Islet precursor cell (in vitro differentiated cells): ENCODE results near the gene EIF1AD.
A peak's percentile ranks its signal among the peaks of the same experiment; 100 is the strongest.

Source experiments
- DNase-seq: peaks from one replicate; pipeline ENCODE4 v3.0.0-alpha.2; 2018

EIF1AD gene

GRCh38 chr11:66002648-66003225 lies 780 bp upstream of the EIF1AD start:
- DNase-seq: no peak

GRCh38 chr11:65997286-65997685 lies 4.7 kb downstream of the EIF1AD start:
- no peak for DNase-seq

- no peak for DNase-seq
These were observed 9.9 kb downstream of the EIF1AD start for GRCh38 chr11:65992056-65992455.

- peak; percentile 96 for DNase-seq
These were observed 13.0 kb downstream of the EIF1AD start for GRCh38 chr11:65988791-65989592.

GRCh38 chr11:65987336-65987735 lies 14.6 kb downstream of the EIF1AD start:
- no peak for DNase-seq

GRCh38 chr11:65983589-65983987 lies 18.4 kb downstream of the EIF1AD start:
- DNase-seq: no peak

GRCh38 chr11:65982824-65983588 lies 19.0 kb downstream of the EIF1AD start:
- DNase-seq: no peak

- no peak for DNase-seq
These were observed 19.8 kb downstream of the EIF1AD start for GRCh38 chr11:65981972-65982823.

- no peak for DNase-seq
These were observed 20.7 kb downstream of the EIF1AD start for GRCh38 chr11:65981101-65981740.

GRCh38 chr11:65979261-65979759 lies 22.6 kb downstream of the EIF1AD start:
- no peak for DNase-seq

GRCh38 chr11:65978391-65979238 lies 23.3 kb downstream of the EIF1AD start:
- DNase-seq: no peak

- no peak for DNase-seq
These were observed 24.2 kb downstream of the EIF1AD start for GRCh38 chr11:65977621-65978390.

- DNase-seq: no peak
These were observed 25.5 kb downstream of the EIF1AD start for GRCh38 chr11:65976216-65977176.

GRCh38 chr11:65975771-65976170 lies 26.2 kb downstream of the EIF1AD start:
- no peak for DNase-seq

GRCh38 chr11:65973439-65974110 lies 28.4 kb downstream of the EIF1AD start:
- no peak for DNase-seq

- no peak for DNase-seq
These were observed 29.8 kb downstream of the EIF1AD start for GRCh38 chr11:65972116-65972515.

GRCh38 chr11:65968600-65969482 lies 33.1 kb downstream of the EIF1AD start:
- DNase-seq: peak; percentile 50
